ENCODE results near the gene CDH4. TPM values are rescaled to one million over a fixed set of nuclear protein-coding genes. Genes with fewer than 3 reads are reported as not detected.

Gene CDH4
- total and polyA plus RNA-seq, 2 of the 4 experiments (the other 2 are of a cell fraction): 1.6 to 3.5 TPM

DNA sequence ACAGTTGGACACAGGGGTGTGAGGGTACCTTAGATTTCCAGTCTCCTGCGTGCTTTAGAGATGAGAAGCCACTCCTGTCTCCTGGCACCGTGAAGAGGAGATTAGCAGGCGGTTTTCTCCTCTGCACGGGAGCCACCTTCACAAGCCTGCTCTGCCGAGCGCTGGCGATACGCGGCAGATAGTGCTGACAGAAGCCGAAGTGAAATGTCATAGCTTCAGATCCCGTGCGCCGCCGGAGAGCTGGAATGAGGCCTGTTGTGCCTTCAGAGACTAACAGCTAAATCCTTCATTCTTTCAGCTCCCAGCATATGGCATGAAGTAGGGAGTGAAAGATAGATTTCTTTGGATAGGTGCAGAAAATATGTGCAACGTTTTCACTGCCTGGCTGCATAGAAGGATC, 442.6 kb downstream of the CDH4 start:
- H3K9ac ChIP-seq (ENCODE audit: low read depth, low read length): no peak overlapping the region
- peaks cover 12% of the 10 kb centered on the region; the same call in 1 of the 2 replicates for H3K9me3 ChIP-seq (ENCODE audit: control insufficient read depth, insufficient read depth, low read length)
- ATAC-seq (ENCODE audit: low read depth): no peak
- no peak overlapping the region for H2BK5ac ChIP-seq (ENCODE audit: low read depth, low read length, poor library complexity, severe bottlenecking)
- H2BK20ac ChIP-seq (ENCODE audit: low read depth, low read length): no peak overlapping the region
- H3K4me1 ChIP-seq (ENCODE audit: control insufficient read depth, insufficient read depth, low read length): no peaks in the 10 kb centered on the region
- no peak for DNase-seq
- no peaks in the 10 kb centered on the region for H3K79me1 ChIP-seq (ENCODE audit: low read depth in 1 of 2, low read length in 2 of 2)
- no peak overlapping the region for H4K5ac ChIP-seq (ENCODE audit: low read depth, low read length)
- ChIA-PET POLR2A (ENCODE audit: unreplicated experiment) (no interaction called here), CTCF (no interaction called here)
- no peak overlapping the region for H2BK15ac ChIP-seq (ENCODE audit: low read depth, low read length)
- no peak overlapping the region for H2AFZ ChIP-seq (replicated peaks; ENCODE audit: low read length, poor library complexity)
- H4K20me1 ChIP-seq (ENCODE audit: insufficient read depth, low read length): no peaks in the 10 kb centered on the region
- no peak overlapping the region for H2BK120ac ChIP-seq (ENCODE audit: low read depth, low read length)
- no peak overlapping the region for H3K4ac ChIP-seq (ENCODE audit: low read depth, low read length)
- intact Hi-C loops (cut with micrococcal nuclease): no loop called here
- H4K91ac ChIP-seq (ENCODE audit: insufficient read depth, low read depth, low read length): no peak overlapping the region
- H3K36me3 ChIP-seq (ENCODE audit: control insufficient read depth, insufficient read depth, low read length): no peaks in the 10 kb centered on the region
- H3K23ac ChIP-seq (ENCODE audit: low read depth, low read length): no peak overlapping the region
- no peaks in the 10 kb centered on the region for H3K27me3 ChIP-seq (ENCODE audit: control insufficient read depth, insufficient read depth, low read length)
- no peak overlapping the region for H2AK5ac ChIP-seq (ENCODE audit: low read depth, low read length)
- no peak overlapping the region for H3K27ac ChIP-seq (ENCODE audit: insufficient read depth, low read length)
- H3K4me2 ChIP-seq (ENCODE audit: low read depth, low read length): no peak overlapping the region
- no peak overlapping the region for H4K8ac ChIP-seq (ENCODE audit: low read depth in 2 of 2, low read length in 2 of 2)
- no peak overlapping the region for H3K18ac ChIP-seq (ENCODE audit: low read depth, low read length)
- dilution Hi-C loops (cut with HindIII; ENCODE audit: low sequenced_read_pairs, unreplicated experiment): no loop called here
- H3K9me1 ChIP-seq (ENCODE audit: insufficient read depth, low read length): no peaks in the 10 kb centered on the region
- no peak overlapping the region for H3K56ac ChIP-seq (ENCODE audit: extremely low read depth, insufficient read depth, low read length)
- no peak overlapping the region for H3K4me3 ChIP-seq (ENCODE audit: insufficient read depth, low read depth, low read length)
- TF ChIP-seq ELK1 (IDR thresholded peaks at IDR 0.05; ENCODE audit: borderline replicate concordance, low read depth, low read length) (no peak), NFE2L2 (IDR thresholded peaks at IDR 0.05; ENCODE audit: low read depth, low read length) (no peak), CHD1 (IDR thresholded peaks at IDR 0.05; ENCODE audit: low read depth, low read length) (no peak), MAFK (IDR thresholded peaks at IDR 0.05; ENCODE audit: low read depth, low read length) (no peak), BHLHE40 (IDR thresholded peaks at IDR 0.05; ENCODE audit: low read depth, low read length) (no peak), CEBPB (IDR thresholded peaks at IDR 0.05; ENCODE audit: low read depth, low read length) (no peak), RFX5 (IDR thresholded peaks at IDR 0.05; ENCODE audit: low read depth, low read length) (no peak), MAZ (IDR thresholded peaks at IDR 0.05; ENCODE audit: borderline replicate concordance, low read depth, low read length) (no peak), POLR2A (IDR thresholded peaks at IDR 0.05; ENCODE audit: low read depth, low read length) (no peak), RAD21 (IDR thresholded peaks at IDR 0.05; ENCODE audit: low read length) (no peak), RCOR1 (IDR thresholded peaks at IDR 0.05; ENCODE audit: insufficient replicate concordance, low read length) (no peak), MXI1 (IDR thresholded peaks at IDR 0.05; ENCODE audit: borderline replicate concordance, low read depth, low read length) (no peak), SMC3 (IDR thresholded peaks at IDR 0.05; ENCODE audit: low read depth, low read length) (no peak)
- TF ChIP-seq, protein P1, sequence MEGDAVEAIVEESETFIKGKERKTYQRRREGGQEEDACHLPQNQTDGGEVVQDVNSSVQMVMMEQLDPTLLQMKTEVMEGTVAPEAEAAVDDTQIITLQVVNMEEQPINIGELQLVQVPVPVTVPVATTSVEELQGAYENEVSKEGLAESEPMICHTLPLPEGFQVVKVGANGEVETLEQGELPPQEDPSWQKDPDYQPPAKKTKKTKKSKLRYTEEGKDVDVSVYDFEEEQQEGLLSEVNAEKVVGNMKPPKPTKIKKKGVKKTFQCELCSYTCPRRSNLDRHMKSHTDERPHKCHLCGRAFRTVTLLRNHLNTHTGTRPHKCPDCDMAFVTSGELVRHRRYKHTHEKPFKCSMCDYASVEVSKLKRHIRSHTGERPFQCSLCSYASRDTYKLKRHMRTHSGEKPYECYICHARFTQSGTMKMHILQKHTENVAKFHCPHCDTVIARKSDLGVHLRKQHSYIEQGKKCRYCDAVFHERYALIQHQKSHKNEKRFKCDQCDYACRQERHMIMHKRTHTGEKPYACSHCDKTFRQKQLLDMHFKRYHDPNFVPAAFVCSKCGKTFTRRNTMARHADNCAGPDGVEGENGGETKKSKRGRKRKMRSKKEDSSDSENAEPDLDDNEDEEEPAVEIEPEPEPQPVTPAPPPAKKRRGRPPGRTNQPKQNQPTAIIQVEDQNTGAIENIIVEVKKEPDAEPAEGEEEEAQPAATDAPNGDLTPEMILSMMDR (conservative IDR thresholded peaks at IDR 0.05; ENCODE audit: low read depth, low read length): no peak
- TF ChIP-seq, protein P2, sequence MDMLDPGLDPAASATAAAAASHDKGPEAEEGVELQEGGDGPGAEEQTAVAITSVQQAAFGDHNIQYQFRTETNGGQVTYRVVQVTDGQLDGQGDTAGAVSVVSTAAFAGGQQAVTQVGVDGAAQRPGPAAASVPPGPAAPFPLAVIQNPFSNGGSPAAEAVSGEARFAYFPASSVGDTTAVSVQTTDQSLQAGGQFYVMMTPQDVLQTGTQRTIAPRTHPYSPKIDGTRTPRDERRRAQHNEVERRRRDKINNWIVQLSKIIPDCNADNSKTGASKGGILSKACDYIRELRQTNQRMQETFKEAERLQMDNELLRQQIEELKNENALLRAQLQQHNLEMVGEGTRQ (IDR thresholded peaks at IDR 0.05; ENCODE audit: low read depth, low read length): no peak
- in situ Hi-C loops (cut with MboI; ENCODE audit: low sequenced_read_pairs): no loop called here
- H3K14ac ChIP-seq (replicated peaks; ENCODE audit: low read depth, low read length): no peak overlapping the region
- no TSS peak for BruUV-seq (replicated peaks)
- 18% methylated on average over 2 of the region's 15 CpGs; no CpG with 5 or more reads in 1 of the 2 experiments for WGBS, 2 experiments (ENCODE audit: extremely low coverage in 2 of 2, insufficient read length in 1 of 2)
- H2AK9ac ChIP-seq (replicated peaks; ENCODE audit: low read depth, low read length, poor library complexity): no peak overlapping the region

Data from IMR-90 (cell line).